Loucy (cell line): ENCODE data around the gene CALN1.

Experiments
- CTCF ChIP-seq: fragments of 200-600 bp; sonication (generic); conservative IDR thresholded peaks from 2 replicates; pipeline ENCODE4 v1.5.1; 2014; ENCODE audit warnings: mild to moderate bottlenecking, antibody characterized with exemption, low read length
- EZH2phosphoT487 ChIP-seq: fragments of 200-600 bp; IDR thresholded peaks from 2 replicates; pipeline ENCODE4 v1.6.1; 2018; ENCODE audit warnings: antibody characterized with exemption, mild to moderate bottlenecking, moderate library complexity, borderline replicate concordance

GRCh38 chr7:72016574-72016973 lies 395.6 kb downstream of the CALN1 start:
- TF ChIP-seq CTCF: no peak
- no peak for TF ChIP-seq EZH2phosphoT487
